Mesendoderm (in vitro differentiated cells): ENCODE results near the gene TBK1.

Experiments
- DNase-seq: peaks from one replicate; pipeline ENCODE4 v3.0.0; 2013
- H2AK5ac ChIP-seq: 2 replicates; pipeline ENCODE4 v1.6.1; 2013; ENCODE audit warnings: low read length, inconsistent platforms
- H2BK120ac ChIP-seq: 2 replicates; pipeline ENCODE4 v1.6.1; 2013; ENCODE audit warnings: low read depth, mild to moderate bottlenecking, low read length, moderate library complexity, mixed read lengths
- H2BK15ac ChIP-seq: replicated peaks from 2 replicates; pipeline ENCODE4 v1.6.1; 2013; ENCODE audit warnings: low read depth, mild to moderate bottlenecking, moderate library complexity
- H2BK5ac ChIP-seq: 2 replicates; pipeline ENCODE4 v1.6.1; 2013; ENCODE audit warnings: low read length, inconsistent platforms
- H3K18ac ChIP-seq: 2 replicates; pipeline ENCODE4 v1.6.1; 2013; ENCODE audit warnings: mild to moderate bottlenecking, low read length, mixed read lengths
- H3K23ac ChIP-seq: one replicate; pipeline ENCODE4 v1.6.1; 2013; ENCODE audit warnings: low read length
- H3K27ac ChIP-seq: 2 replicates; pipeline ENCODE4 v1.5.1; 2013; ENCODE audit warnings: low read depth, mild to moderate bottlenecking, inconsistent platforms, low read length, moderate library complexity
- H3K27me3 ChIP-seq: 2 replicates; pipeline ENCODE4 v1.6.1; 2013; ENCODE audit warnings: low read length, control low read depth, mild to moderate bottlenecking, inconsistent platforms; ENCODE audit not compliant: insufficient read depth, poor library complexity
- H3K36me3 ChIP-seq: 2 replicates; pipeline ENCODE4 v1.6.1; 2013; ENCODE audit warnings: low read length, inconsistent platforms; ENCODE audit not compliant: control insufficient read depth, insufficient read depth
- H3K4ac ChIP-seq: one replicate; pipeline ENCODE4 v1.6.1; 2013; ENCODE audit warnings: low read depth, mild to moderate bottlenecking, low read length, moderate library complexity
- H3K4me1 ChIP-seq: 2 replicates; pipeline ENCODE4 v1.6.1; 2013; ENCODE audit warnings: low read depth, low read length, inconsistent platforms; ENCODE audit not compliant: control insufficient read depth
- H3K4me2 ChIP-seq: 2 replicates; pipeline ENCODE4 v1.6.1; 2013; ENCODE audit warnings: low read length
- H3K4me3 ChIP-seq: 2 replicates; pipeline ENCODE4 v1.5.1; 2013; ENCODE audit warnings: mild to moderate bottlenecking, low read length
- H3K56ac ChIP-seq: one replicate; pipeline ENCODE4 v1.6.1; 2013; ENCODE audit warnings: low read length
- H3K79me1 ChIP-seq: 2 replicates; pipeline ENCODE4 v1.6.1; 2013; ENCODE audit warnings: low read length, inconsistent platforms
- H3K79me2 ChIP-seq: 2 replicates; pipeline ENCODE4 v1.6.1; 2013; ENCODE audit warnings: mild to moderate bottlenecking, low read length; ENCODE audit not compliant: control insufficient read depth, insufficient read depth
- H3K9ac ChIP-seq: 2 replicates; pipeline ENCODE4 v1.6.1; 2013; ENCODE audit warnings: low read length, inconsistent platforms
- H4K5ac ChIP-seq: one replicate; pipeline ENCODE4 v1.6.1; 2013; ENCODE audit warnings: low read length
- H4K8ac ChIP-seq: one replicate; pipeline ENCODE4 v1.6.1; 2013; ENCODE audit warnings: low read depth, mild to moderate bottlenecking, control low read depth, low read length, moderate library complexity
- WGBS: extraction: QIAGEN DNeasy Blood & Tissue Kit; methylation state at CpG from one replicate; pipeline ENCODE4 v1.1.7; 2013; ENCODE audit warnings: low lambda C conversion rate, missing lambda C conversion rate; ENCODE audit not compliant: insufficient coverage; ENCODE audit errors: extremely low coverage; 5-methylcytosine and 5-hydroxymethylcytosine counted together

Gene TBK1

GRCh38 chr12:64473176-64473575 lies 21.3 kb downstream of the TBK1 start:
- no peak overlapping the region for H2BK120ac ChIP-seq
- H3K27me3 ChIP-seq, result no peaks in the 10 kb centered on the region
- DNase-seq, result no peak
- no peak overlapping the region for H2BK15ac ChIP-seq
- no peaks in the 10 kb centered on the region for H3K79me2 ChIP-seq
- no peak overlapping the region for H3K9ac ChIP-seq
- no peak overlapping the region for H3K23ac ChIP-seq
- H3K27ac ChIP-seq, result no peak overlapping the region
- no peak overlapping the region for H2AK5ac ChIP-seq
- no peaks in the 10 kb centered on the region for H3K4me1 ChIP-seq
- no peak overlapping the region for H3K4me3 ChIP-seq
- no peak overlapping the region for H4K5ac ChIP-seq
- no CpG with 5 or more reads among the region's 2 CpGs for WGBS
- no peak overlapping the region for H3K4me2 ChIP-seq
- H3K36me3 ChIP-seq, result peaks cover 2% of the 10 kb centered on the region
- no peak overlapping the region for H3K56ac ChIP-seq
- H2BK5ac ChIP-seq, result no peak overlapping the region
- no peak overlapping the region for H4K8ac ChIP-seq
- no peak overlapping the region for H3K4ac ChIP-seq
- no peaks in the 10 kb centered on the region for H3K79me1 ChIP-seq
- H3K18ac ChIP-seq, result no peak overlapping the region

- WGBS, result no CpG with 5 or more reads among the region's 4 CpGs
- no peaks in the 10 kb centered on the region for H3K4me1 ChIP-seq
- H3K79me2 ChIP-seq, result no peaks in the 10 kb centered on the region
- H4K8ac ChIP-seq, result no peak overlapping the region
- no peak overlapping the region for H2BK5ac ChIP-seq
- no peak overlapping the region for H3K9ac ChIP-seq
- no peak overlapping the region for H3K56ac ChIP-seq
- no peak overlapping the region for H3K4ac ChIP-seq
- H3K79me1 ChIP-seq, result no peaks in the 10 kb centered on the region
- no peak overlapping the region for H2BK120ac ChIP-seq
- no peak overlapping the region for H4K5ac ChIP-seq
- H3K36me3 ChIP-seq, result peaks cover 2% of the 10 kb centered on the region
- H3K27ac ChIP-seq, result no peak overlapping the region
- H3K18ac ChIP-seq, result no peak overlapping the region
- no peak overlapping the region for H2AK5ac ChIP-seq
- H2BK15ac ChIP-seq, result no peak overlapping the region
- H3K4me3 ChIP-seq, result no peak overlapping the region
- DNase-seq, result no peak
- H3K4me2 ChIP-seq, result no peak overlapping the region
- no peak overlapping the region for H3K23ac ChIP-seq
- H3K27me3 ChIP-seq, result no peaks in the 10 kb centered on the region
Observed at GRCh38 chr12:64475518-64475917, 23.6 kb downstream of the TBK1 start.

GRCh38 chr12:64476844-64477243 lies 24.9 kb downstream of the TBK1 start:
- no peak overlapping the region for H3K4ac ChIP-seq

GRCh38 chr12:64478661-64479060 lies 26.7 kb downstream of the TBK1 start:
- Histone ChIP-seq H3K23ac (no peak overlapping the region), H3K79me2 (no peaks in the 10 kb centered on the region), H3K36me3 (peaks cover 2% of the 10 kb centered on the region), H3K27me3 (no peaks in the 10 kb centered on the region), H3K4me1 (no peaks in the 10 kb centered on the region), H2BK5ac (no peak overlapping the region), H4K5ac (no peak overlapping the region), H3K4me2 (no peak overlapping the region), H3K4ac (no peak overlapping the region), H3K4me3 (no peak overlapping the region), H2BK120ac (no peak overlapping the region), H2BK15ac (no peak overlapping the region), H2AK5ac (no peak overlapping the region), H3K18ac (no peak overlapping the region), H3K56ac (no peak overlapping the region), H3K79me1 (no peaks in the 10 kb centered on the region), H4K8ac (no peak overlapping the region), H3K9ac (no peak overlapping the region), H3K27ac (no peak overlapping the region)
- no peak for DNase-seq

More at GRCh38 chr12:64476844-64477243, 24.9 kb downstream of the TBK1 start:
- H3K79me2 ChIP-seq, result no peaks in the 10 kb centered on the region
- WGBS, result no CpG with 5 or more reads among the region's 2 CpGs
- no peak overlapping the region for H3K56ac ChIP-seq
- peaks cover 2% of the 10 kb centered on the region for H3K36me3 ChIP-seq
- no peak overlapping the region for H3K27ac ChIP-seq
- H3K27me3 ChIP-seq, result no peaks in the 10 kb centered on the region
- H2AK5ac ChIP-seq, result no peak overlapping the region
- H4K5ac ChIP-seq, result no peak overlapping the region
- no peak for DNase-seq
- H3K4me2 ChIP-seq, result no peak overlapping the region
- no peak overlapping the region for H3K23ac ChIP-seq
- no peak overlapping the region for H3K18ac ChIP-seq
- H4K8ac ChIP-seq, result no peak overlapping the region
- H2BK120ac ChIP-seq, result no peak overlapping the region
- H3K9ac ChIP-seq, result no peak overlapping the region
- no peaks in the 10 kb centered on the region for H3K79me1 ChIP-seq
- no peak overlapping the region for H3K4me3 ChIP-seq
- H2BK5ac ChIP-seq, result no peak overlapping the region
- H2BK15ac ChIP-seq, result no peak overlapping the region
- H3K4me1 ChIP-seq, result no peaks in the 10 kb centered on the region

- no peaks in the 10 kb centered on the region for H3K79me1 ChIP-seq
- no peak overlapping the region for H4K8ac ChIP-seq
- H3K9ac ChIP-seq, result no peak overlapping the region
- no peak overlapping the region for H2BK120ac ChIP-seq
- H2BK15ac ChIP-seq, result no peak overlapping the region
- WGBS, result 100% methylated on average over 1 of the region's 1 CpG
- no peak overlapping the region for H3K27ac ChIP-seq
- H3K4me3 ChIP-seq, result no peak overlapping the region
- no peak overlapping the region for H2BK5ac ChIP-seq
- H2AK5ac ChIP-seq, result no peak overlapping the region
- no peaks in the 10 kb centered on the region for H3K4me1 ChIP-seq
- DNase-seq, result no peak
- H3K23ac ChIP-seq, result no peak overlapping the region
- H3K27me3 ChIP-seq, result no peaks in the 10 kb centered on the region
- no peak overlapping the region for H3K4me2 ChIP-seq
- H3K79me2 ChIP-seq, result no peaks in the 10 kb centered on the region
- H3K56ac ChIP-seq, result no peak overlapping the region
- H3K18ac ChIP-seq, result no peak overlapping the region
- no peak overlapping the region for H3K4ac ChIP-seq
- H3K36me3 ChIP-seq, result no peaks in the 10 kb centered on the region
- no peak overlapping the region for H4K5ac ChIP-seq
Observed at GRCh38 chr12:64480148-64480547, 28.2 kb downstream of the TBK1 start.

- no peaks in the 10 kb centered on the region for H3K27me3 ChIP-seq
- no peak overlapping the region for H4K8ac ChIP-seq
- no peak overlapping the region for H3K56ac ChIP-seq
- H3K4ac ChIP-seq, result no peak overlapping the region
- no peaks in the 10 kb centered on the region for H3K4me1 ChIP-seq
- no peaks in the 10 kb centered on the region for H3K79me1 ChIP-seq
- no peak overlapping the region for H2AK5ac ChIP-seq
- no CpG with 5 or more reads among the region's 3 CpGs for WGBS
- H2BK15ac ChIP-seq, result no peak overlapping the region
- H4K5ac ChIP-seq, result no peak overlapping the region
- H3K18ac ChIP-seq, result no peak overlapping the region
- H3K4me3 ChIP-seq, result no peak overlapping the region
- no peak overlapping the region for H3K4me2 ChIP-seq
- H2BK120ac ChIP-seq, result no peak overlapping the region
- no peak overlapping the region for H2BK5ac ChIP-seq
- H3K79me2 ChIP-seq, result no peaks in the 10 kb centered on the region
- no peak overlapping the region for H3K27ac ChIP-seq
- H3K23ac ChIP-seq, result no peak overlapping the region
- no peak overlapping the region for H3K9ac ChIP-seq
- no peak for DNase-seq
- H3K36me3 ChIP-seq, result no peaks in the 10 kb centered on the region
Observed at GRCh38 chr12:64486657-64487056, 34.7 kb downstream of the TBK1 start.
